Measurements from ENCODE around the gene ACKR2.

GRCh38 chr3:42786631-42787030, 22.6 kb upstream of the ACKR2 start:
- TF ChIP-seq CTCF (IDR thresholded peaks at IDR 0.05; ENCODE audit: low read depth, low read length, poor library complexity, severe bottlenecking) (no peak), EZH2phosphoT487 (IDR thresholded peaks at IDR 0.05; ENCODE audit: borderline replicate concordance, low read length) (no peak)

All from DOHH2 (cell line).